Fibroblast of lung (primary cell): ENCODE results near the gene DENND2D. TPM values are rescaled to one million over a fixed set of nuclear protein-coding genes. Genes with fewer than 3 reads are reported as not detected.
A peak's percentile ranks its signal among the peaks of the same experiment; 100 is the strongest.

Experiments used
- DNase-seq, 2 donors: peaks; one replicate each; pipeline versions ENCODE4 v3.0.0 to v3.0.0-alpha.2; 2010; ENCODE audit warnings: low read depth in 2 of 2
- H2AFZ ChIP-seq: 2 replicates; pipeline ENCODE4 v1.5.1; 2012; ENCODE audit warnings: low read length, control low read depth, inconsistent platforms
- H3K27ac ChIP-seq: 2 replicates; pipeline ENCODE4 v1.5.1; 2011; ENCODE audit warnings: low read length, control low read depth; ENCODE audit not compliant: insufficient read depth
- H3K27me3 ChIP-seq: 2 replicates; pipeline ENCODE4 v1.5.1; 2011; ENCODE audit warnings: mild to moderate bottlenecking, low read length; ENCODE audit not compliant: control insufficient read depth, insufficient read depth
- H3K36me3 ChIP-seq: 2 replicates; pipeline ENCODE4 v1.5.1; 2011; ENCODE audit warnings: low read length; ENCODE audit not compliant: control insufficient read depth, insufficient read depth
- H3K4me1 ChIP-seq: 2 replicates; pipeline ENCODE4 v1.5.1; 2011; ENCODE audit warnings: low read length; ENCODE audit not compliant: control insufficient read depth, insufficient read depth; ENCODE audit errors: extremely low read depth
- H3K4me2 ChIP-seq: 2 replicates; pipeline ENCODE4 v1.5.1; 2011; ENCODE audit warnings: low read length, control low read depth; ENCODE audit not compliant: insufficient read depth; ENCODE audit errors: extremely low read depth
- H3K4me3 ChIP-seq, 4 experiments: fragments of 200-600 bp in 1 of 4; sonication (generic) in 1 of 4; replicated peaks in 1 of 4; 2 replicates each; pipeline ENCODE4 v1.5.1; 2011 to 2016; ENCODE audit warnings: low read length in 4 of 4, low read depth in 3 of 4, mild to moderate bottlenecking in 3 of 4, control low read depth in 2 of 4, inconsistent platforms in 1 of 4, mixed read lengths in 1 of 4; ENCODE audit not compliant: insufficient read depth in 1 of 4; ENCODE audit errors: control extremely low read depth in 1 of 4
- H3K79me2 ChIP-seq: 2 replicates; pipeline ENCODE4 v1.5.1; 2012; ENCODE audit warnings: mild to moderate bottlenecking, low read length, inconsistent platforms; ENCODE audit not compliant: control insufficient read depth, insufficient read depth
- H3K9ac ChIP-seq: 2 replicates; pipeline ENCODE4 v1.5.1; 2011; ENCODE audit warnings: mild to moderate bottlenecking, low read length, control low read depth; ENCODE audit not compliant: insufficient read depth
- H3K9me3 ChIP-seq: 2 replicates; pipeline ENCODE4 v1.5.1; 2012; ENCODE audit warnings: low read depth, low read length; ENCODE audit not compliant: control insufficient read depth, insufficient read depth
- H4K20me1 ChIP-seq: 2 replicates; pipeline ENCODE4 v1.5.1; 2011; ENCODE audit warnings: low read length; ENCODE audit not compliant: control insufficient read depth, insufficient read depth; ENCODE audit errors: extremely low read depth
- EZH2 ChIP-seq: IDR thresholded peaks from 2 replicates; pipeline ENCODE4 v1.5.1; 2012; ENCODE audit warnings: low read length, control low read depth, mild to moderate bottlenecking; ENCODE audit errors: missing control alignments
- polyA plus RNA-seq, 2 donors: library from polyadenylated mRNA; depleted of rRNA in 1 of 2; stranded (reverse) in 1 of 2; unstranded in 1 of 2; fragments of >200 nt; gene quantifications; 2 replicates each; pipeline ENCODE4 v1.2.1, GENCODE V29; 2011 to 2012; ENCODE audit warnings: missing spikeins in 1 of 2
- total RNA-seq: library from RNA; depleted of rRNA; stranded (reverse); fragments of >200 nt; gene quantifications from 2 replicates; pipeline ENCODE4 v1.2.1, GENCODE V29; 2014
- TF ChIP-seq, protein P1 (sequence below), 2 donors: IDR thresholded peaks in 1 of 2; conservative IDR thresholded peaks in 1 of 2; 1 replicate in 1 of 2; 2 replicates in 1 of 2; pipeline ENCODE4 v1.5.1; 2011 to 2012; ENCODE audit warnings: low read length in 2 of 2, control low read depth in 1 of 2, inconsistent platforms in 1 of 2, low read depth in 1 of 2, mild to moderate bottlenecking in 1 of 2

DENND2D gene
- total and polyA plus RNA-seq, 2 donors (not counting 1 experiment from before 2014, with no cell fraction given), result 2.2 to 15.7 TPM

DNA sequence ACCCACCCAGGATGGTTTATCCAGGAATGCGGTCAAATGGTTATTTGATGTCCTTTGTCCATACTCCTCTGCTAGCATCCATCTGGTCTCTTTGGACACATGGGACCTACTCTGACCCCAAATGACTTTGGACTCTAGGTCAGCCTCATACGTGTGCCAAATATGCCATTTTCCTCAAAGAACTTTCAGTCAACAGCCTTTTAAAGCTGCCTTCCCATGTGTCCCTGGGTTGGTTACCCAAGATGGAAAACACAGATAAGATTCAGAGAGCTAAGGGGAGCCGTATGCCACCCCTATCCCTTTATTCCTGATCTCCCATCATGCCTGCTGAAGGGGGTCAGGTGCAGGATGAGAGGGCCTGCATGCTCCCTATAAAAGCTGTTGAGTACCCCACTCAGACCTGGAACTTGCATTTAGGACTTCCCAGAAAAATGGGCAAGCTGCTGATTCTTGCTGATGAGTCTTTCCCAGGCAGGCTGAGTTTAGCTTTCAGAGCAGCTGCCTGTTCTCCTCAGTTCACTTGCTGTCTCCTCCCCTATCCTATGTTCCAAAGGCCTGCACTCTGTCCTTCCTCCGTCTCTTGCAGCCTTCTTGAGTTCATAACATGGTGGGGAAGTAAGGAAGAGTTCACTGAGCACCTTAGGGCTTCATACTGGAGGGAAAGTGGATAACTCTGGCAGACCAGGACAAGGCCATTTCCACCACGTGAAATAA is 46.8 kb upstream of the DENND2D start:
- Histone ChIP-seq H3K27ac (no peak overlapping the region), H3K9ac (no peak overlapping the region), H3K4me2 (no peak overlapping the region), H3K79me2 (no peaks in the 10 kb centered on the region), H4K20me1 (no peaks in the 10 kb centered on the region), H2AFZ (no peak overlapping the region), H3K4me3 (no peak overlapping the region), H3K4me1 (no peaks in the 10 kb centered on the region), H3K36me3 (no peaks in the 10 kb centered on the region), H3K27me3 (peaks cover 12% of the 10 kb centered on the region), H3K9me3 (no peaks in the 10 kb centered on the region)
- no peak for DNase-seq
- TF ChIP-seq EZH2, result no peak
- TF ChIP-seq, protein P1, sequence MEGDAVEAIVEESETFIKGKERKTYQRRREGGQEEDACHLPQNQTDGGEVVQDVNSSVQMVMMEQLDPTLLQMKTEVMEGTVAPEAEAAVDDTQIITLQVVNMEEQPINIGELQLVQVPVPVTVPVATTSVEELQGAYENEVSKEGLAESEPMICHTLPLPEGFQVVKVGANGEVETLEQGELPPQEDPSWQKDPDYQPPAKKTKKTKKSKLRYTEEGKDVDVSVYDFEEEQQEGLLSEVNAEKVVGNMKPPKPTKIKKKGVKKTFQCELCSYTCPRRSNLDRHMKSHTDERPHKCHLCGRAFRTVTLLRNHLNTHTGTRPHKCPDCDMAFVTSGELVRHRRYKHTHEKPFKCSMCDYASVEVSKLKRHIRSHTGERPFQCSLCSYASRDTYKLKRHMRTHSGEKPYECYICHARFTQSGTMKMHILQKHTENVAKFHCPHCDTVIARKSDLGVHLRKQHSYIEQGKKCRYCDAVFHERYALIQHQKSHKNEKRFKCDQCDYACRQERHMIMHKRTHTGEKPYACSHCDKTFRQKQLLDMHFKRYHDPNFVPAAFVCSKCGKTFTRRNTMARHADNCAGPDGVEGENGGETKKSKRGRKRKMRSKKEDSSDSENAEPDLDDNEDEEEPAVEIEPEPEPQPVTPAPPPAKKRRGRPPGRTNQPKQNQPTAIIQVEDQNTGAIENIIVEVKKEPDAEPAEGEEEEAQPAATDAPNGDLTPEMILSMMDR (conservative IDR thresholded peaks at IDR 0.05 in 1 of 2, IDR thresholded peaks at IDR 0.05 in 1 of 2; ENCODE audit: low read depth in 1 of 2, low read length in 2 of 2), result no peak

DNA sequence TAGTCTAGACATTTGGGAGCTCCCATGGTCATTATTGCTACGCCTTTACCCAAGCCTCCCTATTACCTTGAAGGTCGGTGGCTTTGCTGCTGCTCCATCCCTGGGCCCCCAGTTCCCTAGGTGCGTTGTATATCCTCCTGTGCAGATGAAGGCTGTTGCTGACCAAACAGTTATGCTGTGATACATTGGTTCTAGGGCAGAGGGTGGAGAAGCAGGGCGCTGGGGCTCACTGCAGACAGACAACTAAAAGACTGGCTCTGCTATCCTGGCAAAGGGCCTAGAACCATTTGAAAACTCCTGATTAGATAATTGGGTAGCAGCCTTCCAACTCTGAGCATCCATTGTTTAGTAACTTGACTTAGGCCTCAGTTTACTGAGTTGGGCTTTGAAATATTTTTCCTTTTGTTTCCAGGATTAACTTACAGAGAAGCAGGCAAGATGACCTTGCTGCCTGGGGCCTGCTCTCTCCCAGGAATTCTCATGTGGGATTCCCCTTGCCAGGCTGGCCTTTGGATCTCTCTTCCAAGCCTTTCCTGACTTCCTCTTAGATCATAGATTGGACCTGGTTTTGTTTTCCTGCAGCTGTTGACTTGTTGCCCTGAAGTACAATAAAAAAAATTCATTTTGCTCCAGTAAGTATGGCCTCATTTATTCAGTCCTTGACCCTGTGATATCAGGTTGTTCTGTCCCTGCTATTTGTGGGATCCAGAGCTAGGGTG is 42.5 kb upstream of the DENND2D start:
- Histone ChIP-seq H3K9ac (no peak overlapping the region), H3K4me3 (no peak overlapping the region), H3K27ac (no peak overlapping the region), H3K79me2 (no peaks in the 10 kb centered on the region), H3K9me3 (no peaks in the 10 kb centered on the region), H2AFZ (no peak overlapping the region), H3K36me3 (no peaks in the 10 kb centered on the region), H3K4me1 (no peaks in the 10 kb centered on the region), H3K4me2 (no peak overlapping the region), H4K20me1 (no peaks in the 10 kb centered on the region), H3K27me3 (no peaks in the 10 kb centered on the region)
- TF ChIP-seq EZH2, result no peak
- TF ChIP-seq, protein P1 (conservative IDR thresholded peaks at IDR 0.05 in 1 of 2, IDR thresholded peaks at IDR 0.05 in 1 of 2; ENCODE audit: low read depth in 1 of 2, low read length in 2 of 2), result no peak
- no peak for DNase-seq

DNA sequence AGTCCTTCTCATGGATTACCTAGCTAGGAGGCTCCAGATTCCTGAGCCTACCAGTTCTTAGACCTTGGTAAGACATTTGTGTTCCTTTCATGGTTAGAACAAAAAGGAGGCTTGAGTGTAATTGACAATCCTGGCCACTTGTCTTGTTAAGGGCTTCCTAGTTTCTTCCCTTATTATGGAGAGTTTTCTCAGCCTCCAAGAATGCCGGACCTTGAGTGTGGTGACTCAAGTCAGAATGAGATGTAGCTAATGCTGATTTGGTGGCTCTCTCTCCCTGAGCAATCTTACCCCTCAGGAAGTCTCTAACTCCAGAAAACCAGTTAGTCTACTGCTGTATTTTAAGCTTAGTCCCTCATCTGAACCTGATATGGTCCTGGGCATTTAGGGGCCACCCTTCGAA is 41.4 kb upstream of the DENND2D start:
- Histone ChIP-seq H3K36me3 (no peaks in the 10 kb centered on the region), H3K27me3 (no peaks in the 10 kb centered on the region), H3K79me2 (no peaks in the 10 kb centered on the region), H4K20me1 (no peaks in the 10 kb centered on the region), H3K9me3 (no peaks in the 10 kb centered on the region), H3K4me2 (no peak overlapping the region), H2AFZ (no peak overlapping the region), H3K9ac (no peak overlapping the region), H3K4me1 (no peaks in the 10 kb centered on the region), H3K27ac (no peak overlapping the region), H3K4me3 (no peak overlapping the region)
- peak in 1 of 2 donors; percentile 37 for DNase-seq
- TF ChIP-seq, protein P1 (conservative IDR thresholded peaks at IDR 0.05 in 1 of 2, IDR thresholded peaks at IDR 0.05 in 1 of 2; ENCODE audit: low read depth in 1 of 2, low read length in 2 of 2), result no peak
- TF ChIP-seq EZH2, result no peak
